ENCODE measurements around the gene SLC30A2.
A peak's percentile ranks its signal among the peaks of the same experiment; 100 is the strongest.

SLC30A2 gene

GRCh38 chr1:26069941-26070295, 24.0 kb upstream of the SLC30A2 start:
- no peak for DNase-seq (ENCODE audit: low spot score)

DNA sequence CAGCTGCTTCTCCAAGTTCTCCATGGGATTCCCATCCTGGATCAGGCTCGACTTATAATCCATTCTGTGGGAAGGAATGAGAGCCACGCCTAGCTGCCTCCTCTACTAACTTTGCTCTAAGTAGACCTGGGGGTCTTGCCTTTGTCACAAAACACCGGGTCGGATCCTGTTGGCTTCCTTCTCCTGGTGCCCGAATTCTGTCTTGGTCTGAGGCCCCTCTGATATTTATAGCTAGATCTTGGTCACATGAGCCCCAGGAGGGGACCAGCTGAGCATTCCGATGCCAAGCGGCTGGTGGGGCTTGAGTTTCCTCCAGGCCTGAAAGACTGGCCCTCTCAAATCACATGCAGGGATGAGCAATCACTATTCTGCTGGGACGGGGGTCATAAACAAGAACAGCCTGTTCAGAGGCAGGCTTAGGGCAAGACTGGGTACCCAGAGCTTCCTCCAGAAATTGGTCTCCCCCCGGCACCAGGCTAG, 21.6 kb upstream of the SLC30A2 start, which contains the start of gene TRIM63:
TRIM63 (minus strand) TSS at position 199 of the 480 bp plus-strand sequence; CDS start at position 63, 136 bp downstream.
- DNase-seq (ENCODE audit: low spot score) = peak; percentile 78

- DNase-seq (ENCODE audit: low spot score) = no peak
These were observed 20.9 kb upstream of the SLC30A2 start for GRCh38 chr1:26066857-26067256.

DNA sequence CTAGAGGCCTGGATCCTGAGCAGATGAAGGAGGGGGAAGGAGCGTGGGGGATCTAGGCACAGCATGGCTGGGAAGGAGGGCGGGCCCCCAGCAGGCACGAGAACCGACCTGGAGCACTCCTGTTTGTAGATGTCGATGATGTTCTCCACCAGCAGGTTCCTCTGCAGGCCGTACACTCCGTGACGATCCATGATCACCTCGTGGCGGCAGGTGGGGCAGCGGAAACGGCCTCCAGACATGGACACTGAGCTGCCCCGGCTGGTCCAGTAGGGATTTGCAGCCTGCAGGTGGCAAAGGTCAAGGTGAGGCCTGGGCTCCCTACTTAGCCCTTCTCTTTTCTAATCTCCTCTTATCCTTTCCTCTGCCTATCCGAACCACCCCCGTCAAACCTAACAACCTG, 20.2 kb upstream of the SLC30A2 start:
- no peak for DNase-seq (ENCODE audit: low spot score)

DNA sequence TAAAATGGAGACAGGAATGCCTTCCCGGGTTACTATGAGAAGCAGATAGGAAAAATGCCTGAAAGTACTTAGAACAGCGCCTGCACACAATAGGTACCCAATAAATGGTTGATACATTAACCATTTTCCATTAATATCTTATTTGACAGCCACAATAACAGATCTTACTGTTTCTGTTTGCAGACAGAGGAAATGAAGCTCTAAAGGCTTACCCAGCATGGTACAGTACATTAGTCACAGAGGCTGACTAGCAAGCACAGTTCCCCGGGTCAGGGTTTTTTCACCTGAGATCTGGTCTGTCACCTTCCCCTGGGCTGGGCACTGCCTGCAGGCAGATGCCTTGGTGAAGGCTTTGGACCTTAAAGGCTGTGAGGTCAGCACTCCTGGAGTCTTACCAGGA, 18.6 kb upstream of the SLC30A2 start:
- no peak for DNase-seq (ENCODE audit: low spot score)

DNA sequence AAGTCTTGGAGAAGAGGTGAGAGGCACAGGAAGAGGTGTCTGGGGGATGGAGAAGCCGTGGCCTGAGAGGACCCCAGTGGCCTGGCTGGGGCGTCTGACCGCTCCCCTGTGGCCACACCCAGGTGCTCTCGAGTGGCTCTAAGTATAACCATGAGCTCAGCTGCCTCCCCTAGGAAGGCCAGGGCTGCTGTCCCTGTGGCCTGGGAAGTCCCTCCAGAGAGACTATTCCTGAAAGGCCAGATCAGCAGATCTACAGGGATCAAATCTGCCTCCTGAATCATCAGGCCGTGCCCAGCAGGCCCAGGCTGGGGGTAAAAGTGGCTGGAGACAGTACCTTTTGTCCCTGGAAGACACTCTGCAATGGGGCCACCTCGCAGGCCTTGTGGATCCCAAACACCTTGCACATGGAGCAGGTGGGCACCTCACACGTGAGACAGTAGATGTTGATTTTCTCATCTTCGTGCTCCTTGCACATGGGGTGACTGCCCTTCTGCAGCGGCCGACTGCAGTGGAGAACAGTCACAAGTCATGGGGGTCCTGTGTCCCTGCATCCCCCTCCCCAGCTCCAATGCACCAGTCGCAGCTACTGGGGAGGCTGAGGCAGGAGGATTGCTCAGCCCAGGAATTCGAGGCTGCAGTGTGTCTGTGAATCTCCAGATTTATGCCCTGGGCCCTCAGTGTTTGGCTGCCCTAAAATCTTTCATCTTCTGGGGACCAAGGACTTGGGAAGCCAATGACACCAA, 15.1 kb upstream of the SLC30A2 start:
- no peak for DNase-seq (ENCODE audit: low spot score)

- no peak for DNase-seq (ENCODE audit: low spot score)
These were observed 14.0 kb upstream of the SLC30A2 start for GRCh38 chr1:26059906-26060305.

- no peak for DNase-seq (ENCODE audit: low spot score)
These were observed 12.2 kb upstream of the SLC30A2 start for GRCh38 chr1:26058052-26058595.

DNA sequence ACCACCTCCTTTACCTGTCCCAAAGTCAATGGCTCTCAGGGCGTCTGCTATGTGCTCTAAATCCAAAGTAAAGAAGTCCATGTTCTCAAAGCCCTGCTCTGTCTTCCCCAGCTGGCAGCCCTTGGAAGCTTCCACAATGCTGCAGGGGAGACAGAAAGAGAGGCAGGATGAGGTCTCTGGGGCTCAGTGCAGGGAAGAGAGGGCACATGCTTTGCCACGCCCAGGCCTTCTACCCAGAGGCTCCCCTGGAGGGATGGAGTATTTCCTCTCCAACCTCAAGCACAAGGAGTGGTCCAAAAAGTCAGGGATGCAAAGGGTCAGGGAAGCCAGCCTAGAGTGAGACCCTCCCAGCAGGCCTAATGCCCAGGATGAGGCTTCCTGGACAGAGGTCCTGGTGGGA, 11.3 kb upstream of the SLC30A2 start:
- no peak for DNase-seq (ENCODE audit: low spot score)

- no peak for DNase-seq (ENCODE audit: low spot score)
These were observed 9.1 kb upstream of the SLC30A2 start for GRCh38 chr1:26055041-26055440.

DNA sequence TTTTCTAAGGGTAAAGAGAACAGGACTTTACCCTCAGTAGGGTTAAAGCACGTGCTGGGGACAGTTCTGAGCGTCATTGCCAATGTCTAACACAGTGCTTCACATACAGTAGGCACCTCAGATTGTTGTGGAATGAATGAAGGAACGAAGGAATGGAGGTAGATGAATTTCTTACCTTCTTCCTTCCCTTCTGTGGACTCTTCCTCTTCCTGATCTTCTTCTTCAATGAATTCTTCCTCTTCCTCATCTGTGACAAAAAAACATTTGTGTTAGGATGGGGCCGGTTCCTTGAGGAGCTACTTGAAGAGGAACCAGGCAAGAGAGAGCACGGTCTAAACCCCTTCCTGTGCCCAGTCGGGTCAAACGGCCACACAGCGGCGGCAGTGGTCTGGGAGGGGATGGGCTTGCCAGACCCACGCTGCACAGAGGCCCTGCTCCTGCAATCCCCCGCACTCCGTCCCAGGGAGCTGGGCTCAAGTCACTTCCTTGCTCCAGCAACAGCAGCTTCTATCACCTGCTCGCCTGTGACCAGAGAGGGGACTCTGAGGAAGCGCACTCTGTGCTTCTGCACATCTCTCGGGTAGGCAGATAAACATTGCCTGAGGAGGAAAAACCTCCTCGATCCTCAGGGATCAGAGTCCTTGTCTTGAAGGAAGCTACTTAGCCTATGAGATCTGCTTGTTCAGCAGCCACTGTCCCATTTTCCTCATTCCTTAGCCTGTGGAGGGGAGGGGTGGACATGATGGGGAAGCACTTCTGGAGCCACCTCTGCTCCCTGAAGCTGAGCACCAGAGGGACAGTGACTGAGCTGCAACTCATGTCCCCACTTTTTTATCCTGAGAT, 8.0 kb upstream of the SLC30A2 start:
- no peak for DNase-seq (ENCODE audit: low spot score)

- no peak for DNase-seq (ENCODE audit: low spot score)
These were observed 4.3 kb upstream of the SLC30A2 start for GRCh38 chr1:26050248-26050640.

DNA sequence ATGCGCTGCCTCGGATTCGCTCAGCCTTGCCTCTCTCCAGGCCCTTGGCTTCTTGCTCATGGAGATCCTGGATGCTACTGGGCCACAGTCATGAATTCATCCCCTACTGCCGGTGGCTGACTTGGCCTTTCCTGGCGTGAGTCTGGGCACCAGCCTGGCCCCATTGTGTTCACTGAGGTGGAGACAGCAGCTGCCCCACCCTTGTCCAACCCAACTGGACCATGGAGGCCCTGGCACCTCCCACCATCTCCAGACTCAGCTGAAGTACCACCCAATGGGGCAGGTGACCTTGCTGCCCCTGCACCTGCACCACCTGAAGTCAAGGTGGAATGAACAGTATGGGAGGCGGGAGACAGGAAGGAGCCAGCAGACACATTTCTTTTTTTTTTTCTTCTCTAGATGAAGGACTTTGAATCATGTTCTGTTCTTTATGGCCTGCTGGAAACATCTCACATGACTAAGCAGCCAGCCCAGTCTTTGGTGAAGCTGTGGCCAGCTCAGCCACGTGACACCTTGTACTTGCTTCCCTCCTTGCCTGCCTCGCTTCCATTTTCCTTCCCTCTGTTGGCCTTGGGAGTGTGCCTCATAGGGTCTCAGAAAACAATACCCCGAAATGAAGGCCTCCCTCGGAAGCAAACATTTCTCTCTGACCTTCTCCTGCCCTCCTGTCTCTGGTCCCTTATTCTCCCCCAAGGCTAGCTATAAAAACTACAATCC, 3.8 kb upstream of the SLC30A2 start:
- DNase-seq (ENCODE audit: low spot score) = peak; percentile 50

- no peak for DNase-seq (ENCODE audit: low spot score)
These were observed 1.5 kb upstream of the SLC30A2 start for GRCh38 chr1:26047278-26047874.

GRCh38 chr1:26046246-26047095, 553 bp upstream of the SLC30A2 start:
- DNase-seq (ENCODE audit: low spot score) = no peak

DNA sequence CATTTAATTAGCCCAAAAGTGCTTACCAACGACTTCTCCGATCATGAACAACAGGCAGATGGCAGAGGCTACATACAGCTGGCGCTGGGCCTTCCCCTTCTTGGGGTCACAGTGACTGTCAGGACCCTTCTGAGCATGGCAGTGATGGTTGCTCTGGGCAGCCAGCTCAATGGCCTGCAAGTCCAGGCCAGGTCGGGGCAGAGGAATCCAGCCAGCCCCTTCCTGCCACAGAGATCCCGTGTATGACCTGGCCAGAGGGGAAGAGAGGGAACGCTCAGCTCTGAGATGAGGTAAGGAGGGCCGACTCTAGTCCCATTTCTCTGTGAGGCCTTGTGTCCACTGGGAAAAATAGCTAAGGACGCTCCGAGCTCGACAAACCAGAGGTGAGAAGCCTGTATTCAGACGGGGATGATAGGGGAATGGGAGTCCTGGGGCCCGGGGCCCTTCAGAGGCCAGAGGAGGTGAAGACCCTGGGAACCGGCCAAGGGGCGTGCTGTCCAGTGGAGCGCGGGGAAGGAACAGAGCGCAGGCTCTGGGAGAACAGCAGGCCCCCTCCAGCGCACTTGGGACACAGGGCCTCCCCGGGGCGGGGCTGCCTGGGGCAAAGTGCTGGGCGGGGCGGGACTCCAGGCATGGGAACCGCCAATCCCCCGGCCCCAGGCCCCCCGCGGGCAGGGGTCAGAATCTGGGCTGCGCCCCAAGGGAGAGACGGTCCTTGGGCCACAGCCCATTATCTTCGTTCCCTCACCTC, 772 bp downstream of the SLC30A2 start:
- DNase-seq (ENCODE audit: low spot score) = no peak

DNA sequence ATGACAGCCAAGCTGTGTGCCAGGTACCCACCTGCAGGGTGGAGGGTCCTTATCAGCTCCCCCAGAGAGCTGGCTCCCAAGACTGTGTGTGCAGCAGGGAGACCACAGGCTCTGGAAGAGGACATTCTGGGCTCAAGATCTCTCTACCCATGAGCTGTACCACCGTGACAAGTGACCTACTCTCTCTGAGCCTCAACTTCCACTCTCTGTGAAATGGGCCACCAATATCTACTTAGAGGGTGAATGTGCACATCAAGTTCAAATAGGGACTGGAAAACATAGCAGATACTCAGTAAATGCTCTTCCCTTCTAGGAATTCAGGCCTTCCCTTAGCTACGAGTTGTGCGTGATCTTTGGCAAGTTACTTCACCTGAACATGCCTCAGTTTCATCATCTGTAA, 1.5 kb downstream of the SLC30A2 start:
- no peak for DNase-seq (ENCODE audit: low spot score)

DNA sequence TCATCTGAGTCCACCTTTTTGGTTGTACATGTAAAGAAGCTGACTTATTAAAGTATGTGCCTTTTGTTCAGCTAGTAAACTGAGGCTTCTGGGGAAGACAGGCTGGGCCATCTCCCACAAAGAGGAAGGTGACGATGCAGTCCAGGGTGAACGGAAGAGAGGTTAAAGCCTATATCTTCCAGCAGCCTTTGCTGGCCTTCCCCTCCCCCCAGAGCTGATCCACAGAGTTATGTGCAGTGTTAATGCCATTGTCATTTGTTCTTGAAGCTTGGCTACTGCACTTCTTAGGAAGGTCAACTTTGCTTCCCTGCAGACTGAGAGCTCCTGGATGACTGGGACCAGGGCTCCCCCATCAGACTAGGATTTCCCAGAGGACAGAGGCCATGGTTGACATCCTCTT, 2.2 kb downstream of the SLC30A2 start:
- no peak for DNase-seq (ENCODE audit: low spot score)

DNA sequence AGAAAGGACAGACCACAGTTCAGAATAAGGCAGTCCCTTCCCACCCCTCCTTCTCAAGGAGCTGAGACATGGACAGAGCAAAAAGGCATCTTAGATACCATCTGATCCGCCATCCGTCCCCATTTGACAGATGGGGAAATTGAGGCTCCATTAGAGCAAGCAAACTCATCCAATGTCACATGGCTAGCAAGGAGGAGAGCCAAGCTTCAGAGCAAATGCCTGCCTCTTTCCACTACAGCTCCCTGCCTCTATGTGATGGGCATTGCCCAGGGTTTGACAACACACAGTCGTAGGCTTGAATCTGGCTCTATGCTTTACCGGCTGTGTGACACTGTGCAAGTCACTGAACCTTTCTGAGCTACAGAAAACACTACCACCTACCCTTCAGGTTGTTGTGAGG, 3.9 kb downstream of the SLC30A2 start:
- DNase-seq (ENCODE audit: low spot score) = no peak

GRCh38 chr1:26041401-26041800, 4.5 kb downstream of the SLC30A2 start:
- no peak for DNase-seq (ENCODE audit: low spot score)
